Measurements from ENCODE around the gene DCDC2.

DNA sequence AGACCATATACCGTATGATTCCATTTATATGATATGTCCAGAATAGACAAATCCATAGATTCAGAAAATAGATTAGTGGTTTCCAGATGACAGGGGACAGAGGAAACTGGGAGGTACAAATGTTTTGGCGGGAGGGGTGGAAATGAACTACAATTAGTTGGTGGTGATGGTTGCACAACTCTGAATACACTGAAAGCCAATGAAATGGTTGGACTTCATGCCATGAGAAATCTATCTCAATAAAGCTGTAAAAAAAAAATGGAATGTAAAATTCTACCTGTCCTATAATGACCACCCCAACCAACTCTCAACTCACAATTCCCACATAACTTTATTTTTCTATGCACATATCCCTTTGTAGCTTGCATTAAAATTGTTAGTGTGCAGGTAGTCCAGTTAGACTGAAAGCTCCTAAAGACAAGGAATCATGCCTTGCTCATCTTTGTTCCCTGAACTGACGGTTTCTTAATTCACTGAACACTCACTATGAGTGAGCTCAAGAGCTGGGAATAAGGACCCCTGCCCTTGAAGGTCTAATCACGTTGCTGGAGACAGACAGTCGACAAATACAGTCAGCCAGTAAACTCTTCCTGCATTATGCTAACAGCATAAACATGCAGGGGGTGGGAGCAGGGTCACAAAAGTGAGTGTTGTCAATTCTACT, 1.4 kb downstream of the DCDC2 start:
- no peak for TF ChIP-seq CTCF (IDR thresholded peaks at IDR 0.05; ENCODE audit: insufficient read depth, low read depth, low read length)
- no peak for TF ChIP-seq EZH2 (IDR thresholded peaks at IDR 0.05; ENCODE audit: insufficient read depth, low read length)
